Lower leg skin (tissue), 3 donors: Measurements from ENCODE around the gene PROKR2.

Experiments used
- CTCF ChIP-seq, 3 donors: fragments of 450-650 bp; IDR thresholded peaks; one replicate each; pipeline ENCODE4 v1.5.1; 2016; ENCODE audit warnings: antibody characterized with exemption in 3 of 3, mild to moderate bottlenecking in 3 of 3, moderate library complexity in 2 of 3
- POLR2A ChIP-seq, 2 donors: fragments of 450-650 bp; IDR thresholded peaks; one replicate each; pipeline ENCODE4 v1.6.1; 2016 to 2017; ENCODE audit warnings: antibody characterized with exemption in 2 of 2, mild to moderate bottlenecking in 1 of 2, moderate library complexity in 1 of 2

GRCh38 chr20:5361176-5361575 lies 44.4 kb upstream of the PROKR2 start:
- TF ChIP-seq CTCF (IDR thresholded peaks at IDR 0.05): no peak
- TF ChIP-seq POLR2A (IDR thresholded peaks at IDR 0.05): no peak
